ENCODE measurements around the gene GREB1.

Gene GREB1

DNA sequence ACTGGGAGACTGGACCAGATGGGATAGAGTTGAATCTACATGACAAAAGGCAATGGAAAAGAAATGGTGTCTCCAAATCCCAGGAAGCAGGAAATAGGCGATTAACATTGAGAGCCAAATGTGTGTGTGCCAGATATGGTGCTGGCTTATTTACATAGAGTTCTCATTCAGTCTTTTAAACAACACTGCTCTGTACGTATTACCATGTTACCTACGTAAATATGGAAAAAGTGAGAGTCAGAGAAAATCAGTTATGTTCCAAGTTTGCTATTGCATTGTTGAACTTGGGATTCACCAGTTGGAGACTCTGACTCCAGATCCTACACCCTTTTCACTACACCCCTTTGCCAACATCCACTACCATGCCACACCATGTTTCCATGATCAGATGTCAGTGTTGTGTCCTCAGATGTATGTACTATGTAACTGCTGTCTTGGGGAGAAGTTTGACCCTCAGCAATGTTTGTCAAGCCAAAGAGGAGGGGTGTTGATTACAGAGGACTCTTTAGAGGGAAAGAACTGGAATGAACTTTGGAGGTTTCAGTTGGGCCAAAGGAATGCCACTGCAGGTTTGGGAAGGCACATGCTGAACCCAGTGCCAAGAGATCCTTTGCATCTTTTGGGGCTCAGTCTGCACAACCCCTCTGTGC lies 19.6 kb upstream of the GREB1 start:
- Histone ChIP-seq H3K27me3 (ENCODE audit: low read depth, low read length) (no peaks in the 10 kb centered on the region), H3K9me3 (ENCODE audit: control insufficient read depth in 1 of 2, low read length in 2 of 2) (no peaks in the 10 kb centered on the region), H3K36me3 (ENCODE audit: control insufficient read depth in 1 of 2, insufficient read depth in 2 of 2, low read length in 2 of 2) (no peaks in the 10 kb centered on the region), H3K4me1 (ENCODE audit: control insufficient read depth in 1 of 2, insufficient read depth in 2 of 2, low read length in 2 of 2) (no peaks in the 10 kb centered on the region), H3K4me3 (ENCODE audit: low read depth in 1 of 2, low read length in 2 of 2) (no peak overlapping the region), H3K27ac (ENCODE audit: low read length) (no peak overlapping the region)

DNA sequence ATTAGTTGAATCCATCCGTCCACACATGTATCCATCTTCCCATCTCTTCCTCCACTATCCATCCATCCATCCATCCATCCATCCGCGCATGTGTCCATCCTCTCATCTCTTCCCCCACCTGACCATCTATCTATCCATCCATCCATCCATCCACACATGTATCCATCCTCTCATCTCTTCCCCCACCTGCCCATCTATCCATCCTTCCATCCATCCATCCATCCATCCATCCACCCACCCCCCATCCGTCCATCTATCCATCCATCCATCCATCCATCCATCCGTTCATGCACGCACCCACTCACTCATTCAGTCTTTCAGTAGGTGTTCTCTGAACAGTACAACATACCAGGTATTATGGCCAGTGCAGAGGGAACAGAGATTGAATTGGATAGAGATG lies 18.9 kb upstream of the GREB1 start:
- Histone ChIP-seq H3K36me3 (ENCODE audit: control insufficient read depth in 1 of 2, insufficient read depth in 2 of 2, low read length in 2 of 2) (no peaks in the 10 kb centered on the region), H3K27me3 (ENCODE audit: low read depth, low read length) (no peaks in the 10 kb centered on the region), H3K27ac (ENCODE audit: low read length) (no peak overlapping the region), H3K9me3 (ENCODE audit: control insufficient read depth in 1 of 2, low read length in 2 of 2) (no peaks in the 10 kb centered on the region), H3K4me1 (ENCODE audit: control insufficient read depth in 1 of 2, insufficient read depth in 2 of 2, low read length in 2 of 2) (no peaks in the 10 kb centered on the region), H3K4me3 (ENCODE audit: low read depth in 1 of 2, low read length in 2 of 2) (no peak overlapping the region)

DNA sequence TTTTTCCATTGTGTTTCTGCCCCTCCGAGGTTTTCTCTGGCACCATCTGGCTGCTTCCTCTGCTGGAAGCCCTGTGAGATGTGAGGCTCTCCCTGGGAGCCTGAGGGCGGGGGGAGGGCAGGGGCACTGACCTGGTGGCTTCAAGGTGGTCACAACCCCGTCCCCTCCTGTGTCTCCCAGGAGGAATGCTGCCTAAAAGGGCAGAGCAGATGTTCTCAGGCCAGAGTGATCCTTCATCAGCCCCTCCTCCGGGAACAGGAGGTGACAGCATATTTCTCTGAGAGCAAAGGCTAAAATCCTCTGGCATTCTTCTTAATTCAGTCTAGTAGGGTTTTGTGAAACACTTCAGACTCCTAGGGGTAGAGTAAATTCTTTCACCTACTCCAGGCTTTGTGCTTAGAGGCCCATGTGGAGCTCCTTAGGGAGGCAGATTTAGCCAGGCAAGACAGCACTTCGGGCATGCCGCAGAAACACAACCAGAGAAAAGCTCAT lies 18.3 kb upstream of the GREB1 start:
- Histone ChIP-seq H3K4me3 (ENCODE audit: low read depth in 1 of 2, low read length in 2 of 2) (no peak overlapping the region), H3K27me3 (ENCODE audit: low read depth, low read length) (no peaks in the 10 kb centered on the region), H3K36me3 (ENCODE audit: control insufficient read depth in 1 of 2, insufficient read depth in 2 of 2, low read length in 2 of 2) (no peaks in the 10 kb centered on the region), H3K27ac (ENCODE audit: low read length) (no peak overlapping the region), H3K9me3 (ENCODE audit: control insufficient read depth in 1 of 2, low read length in 2 of 2) (no peaks in the 10 kb centered on the region), H3K4me1 (ENCODE audit: control insufficient read depth in 1 of 2, insufficient read depth in 2 of 2, low read length in 2 of 2) (no peaks in the 10 kb centered on the region)

DNA sequence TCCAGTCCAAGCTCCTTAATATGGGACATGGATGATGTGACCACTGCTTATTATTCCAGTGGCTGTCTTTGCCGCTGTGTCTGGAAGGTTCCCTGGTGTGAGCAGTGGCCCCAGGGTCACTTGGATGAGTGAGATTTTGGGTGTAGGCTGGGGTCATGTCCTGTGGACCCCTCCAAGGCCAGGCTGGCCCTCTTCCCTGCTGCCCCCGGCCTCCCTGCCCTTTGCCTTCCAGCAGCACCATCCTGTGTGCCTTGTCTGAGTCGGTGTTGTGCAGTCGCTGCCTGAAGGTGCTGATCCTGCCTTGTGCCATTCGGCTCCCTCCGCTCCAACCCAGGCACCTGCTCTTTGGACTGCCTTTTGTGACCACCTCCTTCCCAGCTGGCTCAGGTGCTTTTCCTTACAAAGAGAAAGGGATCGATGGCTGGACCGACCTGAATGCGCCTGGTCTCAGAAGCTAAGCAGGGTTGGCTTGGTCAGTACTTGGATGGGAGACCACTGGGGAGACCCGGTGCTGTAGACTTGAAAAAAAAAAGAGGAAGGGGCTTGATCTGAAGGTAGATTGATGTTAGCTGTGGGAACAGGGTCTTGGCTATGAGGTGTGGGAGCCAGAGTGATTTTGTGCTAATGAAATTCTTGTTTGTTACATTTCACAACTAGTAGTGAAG lies 16.7 kb upstream of the GREB1 start:
- Histone ChIP-seq H3K4me1 (ENCODE audit: control insufficient read depth in 1 of 2, insufficient read depth in 2 of 2, low read length in 2 of 2) (no peaks in the 10 kb centered on the region), H3K27ac (ENCODE audit: low read length) (no peak overlapping the region), H3K27me3 (ENCODE audit: low read depth, low read length) (no peaks in the 10 kb centered on the region), H3K9me3 (ENCODE audit: control insufficient read depth in 1 of 2, low read length in 2 of 2) (no peaks in the 10 kb centered on the region), H3K36me3 (ENCODE audit: control insufficient read depth in 1 of 2, insufficient read depth in 2 of 2, low read length in 2 of 2) (no peaks in the 10 kb centered on the region), H3K4me3 (ENCODE audit: low read depth in 1 of 2, low read length in 2 of 2) (no peak overlapping the region)

GRCh38 chr2:11517906-11518305 lies 15.9 kb upstream of the GREB1 start:
- no peaks in the 10 kb centered on the region for H3K9me3 ChIP-seq (ENCODE audit: control insufficient read depth in 1 of 2, low read length in 2 of 2)
- no peak overlapping the region for H3K27ac ChIP-seq (ENCODE audit: low read length)
- H3K4me1 ChIP-seq (ENCODE audit: control insufficient read depth in 1 of 2, insufficient read depth in 2 of 2, low read length in 2 of 2): no peaks in the 10 kb centered on the region
- H3K36me3 ChIP-seq (ENCODE audit: control insufficient read depth in 1 of 2, insufficient read depth in 2 of 2, low read length in 2 of 2): no peaks in the 10 kb centered on the region
- no peak overlapping the region for H3K4me3 ChIP-seq (ENCODE audit: low read depth in 1 of 2, low read length in 2 of 2)
- H3K27me3 ChIP-seq (ENCODE audit: low read depth, low read length): no peaks in the 10 kb centered on the region

DNA sequence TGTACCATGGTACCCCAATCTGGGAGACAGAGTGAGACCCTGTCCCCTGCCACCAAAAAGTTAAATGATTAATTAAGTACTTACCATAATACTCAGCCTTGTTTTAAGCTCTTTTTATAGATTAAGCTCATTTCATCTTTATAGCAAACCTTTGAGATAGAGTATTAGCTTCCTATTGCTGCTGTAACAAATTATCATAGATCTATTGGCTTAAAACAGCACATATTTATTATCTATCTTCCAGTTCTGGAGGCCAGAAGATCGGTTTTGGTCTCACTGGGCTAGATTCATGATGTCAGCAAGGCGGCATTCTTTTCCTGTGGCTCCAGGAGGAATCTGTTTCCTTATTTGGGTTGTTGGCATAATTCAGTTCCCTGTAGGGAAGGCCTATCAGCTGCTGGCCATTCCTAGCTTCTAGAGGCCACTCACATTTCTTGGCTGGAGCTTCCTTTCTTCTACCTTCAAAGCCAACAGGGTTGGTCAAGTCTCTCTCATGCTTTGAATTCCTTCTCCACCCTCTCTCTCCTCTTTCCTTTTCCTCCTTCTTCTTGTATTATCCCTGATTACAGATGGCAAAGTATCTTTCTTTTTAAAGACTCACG lies 13.7 kb upstream of the GREB1 start:
- H3K4me3 ChIP-seq (ENCODE audit: low read depth in 1 of 2, low read length in 2 of 2): no peak overlapping the region
- no peaks in the 10 kb centered on the region for H3K27me3 ChIP-seq (ENCODE audit: low read depth, low read length)
- no peaks in the 10 kb centered on the region for H3K36me3 ChIP-seq (ENCODE audit: control insufficient read depth in 1 of 2, insufficient read depth in 2 of 2, low read length in 2 of 2)
- no peaks in the 10 kb centered on the region for H3K9me3 ChIP-seq (ENCODE audit: control insufficient read depth in 1 of 2, low read length in 2 of 2)
- H3K4me1 ChIP-seq (ENCODE audit: control insufficient read depth in 1 of 2, insufficient read depth in 2 of 2, low read length in 2 of 2): no peaks in the 10 kb centered on the region
- H3K27ac ChIP-seq (ENCODE audit: low read length): no peak overlapping the region

- Histone ChIP-seq H3K4me1 (ENCODE audit: control insufficient read depth in 1 of 2, insufficient read depth in 2 of 2, low read length in 2 of 2) (no peaks in the 10 kb centered on the region), H3K36me3 (ENCODE audit: control insufficient read depth in 1 of 2, insufficient read depth in 2 of 2, low read length in 2 of 2) (no peaks in the 10 kb centered on the region), H3K27ac (ENCODE audit: low read length) (no peak overlapping the region), H3K9me3 (ENCODE audit: control insufficient read depth in 1 of 2, low read length in 2 of 2) (peaks cover 0 to under 1% of the 10 kb centered on the region in 2 donors), H3K27me3 (ENCODE audit: low read depth, low read length) (no peaks in the 10 kb centered on the region), H3K4me3 (ENCODE audit: low read depth in 1 of 2, low read length in 2 of 2) (no peak overlapping the region)
Measured at GRCh38 chr2:11521775-11522174, 12.1 kb upstream of the GREB1 start.

DNA sequence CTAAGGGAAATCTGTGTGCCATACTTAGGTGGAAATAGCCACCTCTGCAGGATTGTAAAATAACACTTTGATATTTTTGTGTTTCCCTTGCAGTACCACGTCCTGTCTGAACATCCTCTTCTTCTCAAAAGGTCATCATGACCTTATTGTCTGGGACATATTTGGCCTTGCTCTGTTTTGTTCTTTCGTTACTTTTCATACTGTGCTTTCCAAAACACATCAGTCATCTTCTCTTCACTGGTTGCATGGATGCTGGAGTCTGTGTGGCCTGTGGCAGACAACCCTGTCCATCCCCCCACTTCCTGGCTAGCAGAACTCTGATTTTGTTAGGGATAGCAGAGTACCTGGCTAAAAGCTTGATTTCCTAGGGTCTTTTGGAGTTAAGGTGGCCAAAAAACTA lies 9.4 kb upstream of the GREB1 start:
- H3K4me3 ChIP-seq (ENCODE audit: low read depth in 1 of 2, low read length in 2 of 2): no peak overlapping the region
- H3K4me1 ChIP-seq (ENCODE audit: control insufficient read depth in 1 of 2, insufficient read depth in 2 of 2, low read length in 2 of 2): no peaks in the 10 kb centered on the region
- no peaks in the 10 kb centered on the region for H3K27me3 ChIP-seq (ENCODE audit: low read depth, low read length)
- peaks cover 0 to 6% of the 10 kb centered on the region in 2 donors for H3K9me3 ChIP-seq (ENCODE audit: control insufficient read depth in 1 of 2, low read length in 2 of 2)
- H3K36me3 ChIP-seq (ENCODE audit: control insufficient read depth in 1 of 2, insufficient read depth in 2 of 2, low read length in 2 of 2): no peaks in the 10 kb centered on the region
- H3K27ac ChIP-seq (ENCODE audit: low read length): no peak overlapping the region

- Histone ChIP-seq H3K36me3 (ENCODE audit: control insufficient read depth in 1 of 2, insufficient read depth in 2 of 2, low read length in 2 of 2) (no peaks in the 10 kb centered on the region), H3K9me3 (ENCODE audit: control insufficient read depth in 1 of 2, low read length in 2 of 2) (peaks cover 0 to 6% of the 10 kb centered on the region in 2 donors), H3K27ac (ENCODE audit: low read length) (no peak overlapping the region), H3K27me3 (ENCODE audit: low read depth, low read length) (no peaks in the 10 kb centered on the region), H3K4me1 (ENCODE audit: control insufficient read depth in 1 of 2, insufficient read depth in 2 of 2, low read length in 2 of 2) (no peaks in the 10 kb centered on the region), H3K4me3 (ENCODE audit: low read depth in 1 of 2, low read length in 2 of 2) (no peak overlapping the region)
Measured at GRCh38 chr2:11525762-11526161, 8.1 kb upstream of the GREB1 start.

- H3K9me3 ChIP-seq (ENCODE audit: control insufficient read depth in 1 of 2, low read length in 2 of 2): peaks cover 0 to 6% of the 10 kb centered on the region in 2 donors
- no peaks in the 10 kb centered on the region for H3K4me1 ChIP-seq (ENCODE audit: control insufficient read depth in 1 of 2, insufficient read depth in 2 of 2, low read length in 2 of 2)
- no peaks in the 10 kb centered on the region for H3K27me3 ChIP-seq (ENCODE audit: low read depth, low read length)
- H3K27ac ChIP-seq (ENCODE audit: low read length): no peak overlapping the region
- no peak overlapping the region for H3K4me3 ChIP-seq (ENCODE audit: low read depth in 1 of 2, low read length in 2 of 2)
- H3K36me3 ChIP-seq (ENCODE audit: control insufficient read depth in 1 of 2, insufficient read depth in 2 of 2, low read length in 2 of 2): no peaks in the 10 kb centered on the region
Measured at GRCh38 chr2:11527001-11527400, 6.8 kb upstream of the GREB1 start.

DNA sequence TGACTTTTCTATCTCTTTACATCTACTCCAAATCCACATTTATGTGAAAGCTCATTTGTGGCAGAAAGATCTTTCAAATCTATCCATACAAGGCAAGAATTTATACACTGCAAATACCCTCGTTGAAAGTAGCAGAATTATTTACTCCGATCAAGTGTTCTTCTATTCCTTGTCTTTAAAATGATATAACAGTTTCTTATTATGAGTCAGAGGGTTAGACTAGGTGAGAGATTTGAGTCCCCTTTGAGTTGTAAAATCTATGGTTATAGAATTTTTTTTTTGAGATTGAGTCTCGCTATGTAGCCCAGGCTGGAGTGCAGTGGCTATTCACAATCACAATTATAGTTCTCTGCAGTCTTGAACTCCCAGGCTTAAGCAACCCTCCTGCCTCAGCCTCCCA lies 5.6 kb upstream of the GREB1 start:
- H3K27ac ChIP-seq (ENCODE audit: low read length): no peak overlapping the region

More for the DNA sequence above, 5.6 kb upstream of the GREB1 start:
- H3K4me3 ChIP-seq (ENCODE audit: low read depth in 1 of 2, low read length in 2 of 2): no peak overlapping the region
- H3K36me3 ChIP-seq (ENCODE audit: control insufficient read depth in 1 of 2, insufficient read depth in 2 of 2, low read length in 2 of 2): no peaks in the 10 kb centered on the region
- no peaks in the 10 kb centered on the region for H3K4me1 ChIP-seq (ENCODE audit: control insufficient read depth in 1 of 2, insufficient read depth in 2 of 2, low read length in 2 of 2)
- peaks cover 0 to 6% of the 10 kb centered on the region in 2 donors for H3K9me3 ChIP-seq (ENCODE audit: control insufficient read depth in 1 of 2, low read length in 2 of 2)
- no peaks in the 10 kb centered on the region for H3K27me3 ChIP-seq (ENCODE audit: low read depth, low read length)
